HepG2 (cell line): ENCODE results near the gene TYROBP.

Experiments used
- AHDC1 ChIP-seq: sonication (generic); formaldehyde crosslinking; IDR thresholded peaks from 2 replicates; pipeline ENCODE4 v1.5.1; 2020; ENCODE audit warnings: mild to moderate bottlenecking, missing genetic modification reagents, borderline replicate concordance
- FOXA3 ChIP-seq: IDR thresholded peaks from 2 replicates; pipeline ENCODE4 v1.6.1; 2016; ENCODE audit warnings: missing genetic modification reagents, missing compliant biosample characterization
- HNF4G ChIP-seq, 2 experiments: sonication (generic) in 1 of 2; formaldehyde crosslinking in 1 of 2; IDR thresholded peaks; 2 replicates each; pipeline versions ENCODE4 v1.4.0 to v1.6.1; 2011 to 2020; ENCODE audit warnings: borderline replicate concordance in 2 of 2, low read depth in 2 of 2, mild to moderate bottlenecking in 2 of 2, low read length in 1 of 2, missing genetic modification reagents in 1 of 2, moderate library complexity in 1 of 2
- RBFOX2 ChIP-seq: fragments of 200-400 bp; formaldehyde crosslinking; IDR thresholded peaks from 2 replicates; pipeline ENCODE4 v1.6.1; 2017; ENCODE audit warnings: low read depth, mild to moderate bottlenecking, low read length
- REST ChIP-seq, 2 experiments: IDR thresholded peaks; 2 replicates each; pipeline ENCODE4 v1.6.1; 2011 to 2012; ENCODE audit warnings: low read length in 2 of 2, borderline replicate concordance in 1 of 2, low read depth in 1 of 2, mild to moderate bottlenecking in 1 of 2, moderate library complexity in 1 of 2
- STAG1 ChIP-seq: sonication (generic); formaldehyde crosslinking; IDR thresholded peaks from 2 replicates; pipeline ENCODE4 v1.4.0; 2020; ENCODE audit warnings: missing genetic modification reagents
- ZNF138 ChIP-seq: sonication (generic); formaldehyde crosslinking; IDR thresholded peaks from 2 replicates; pipeline ENCODE4 v1.5.0; 2020; ENCODE audit warnings: mild to moderate bottlenecking, low read depth, missing genetic modification reagents

- TF ChIP-seq STAG1 (CRISPR knock-in tag) (no peak), HNF4G (IDR thresholded peaks at IDR 0.05; ENCODE audit: borderline replicate concordance, low read depth, low read length) (no peak), HNF4G (CRISPR knock-in tag; IDR thresholded peaks at IDR 0.05; ENCODE audit: borderline replicate concordance, low read depth) (no peak), FOXA3 (CRISPR knock-in tag) (no peak), RBFOX2 (no peak), REST (IDR thresholded peaks at IDR 0.05; ENCODE audit: borderline replicate concordance in 1 of 2, low read depth in 1 of 2, low read length in 2 of 2) (no peak), ZNF138 (CRISPR knock-in tag) (no peak), AHDC1 (CRISPR knock-in tag) (no peak)
These were observed 28.0 kb upstream of the TYROBP start, which contains the start of gene LRFN3 for GRCh38 chr19:35935911-35936737.
